Stimulated activated CD8-positive, alpha-beta memory T cell treated with anti-CD3 and anti-CD28 coated beads, Interleukin-7, amount 100 ng/mL, for 1 hour (primary cell): ENCODE measurements around the gene RNF180.
"Not testable (repeated sequence)": the region's sequence is repeated elsewhere in the genome, so short reads cannot be mapped to it uniquely, and the experiment has no call there.

Source experiments
- DNase-seq, 2 donors: peaks; one replicate each; pipeline ENCODE4 v3.0.0-alpha.2; 2020; ENCODE audit warnings: low read depth in 2 of 2

RNF180 gene

DNA sequence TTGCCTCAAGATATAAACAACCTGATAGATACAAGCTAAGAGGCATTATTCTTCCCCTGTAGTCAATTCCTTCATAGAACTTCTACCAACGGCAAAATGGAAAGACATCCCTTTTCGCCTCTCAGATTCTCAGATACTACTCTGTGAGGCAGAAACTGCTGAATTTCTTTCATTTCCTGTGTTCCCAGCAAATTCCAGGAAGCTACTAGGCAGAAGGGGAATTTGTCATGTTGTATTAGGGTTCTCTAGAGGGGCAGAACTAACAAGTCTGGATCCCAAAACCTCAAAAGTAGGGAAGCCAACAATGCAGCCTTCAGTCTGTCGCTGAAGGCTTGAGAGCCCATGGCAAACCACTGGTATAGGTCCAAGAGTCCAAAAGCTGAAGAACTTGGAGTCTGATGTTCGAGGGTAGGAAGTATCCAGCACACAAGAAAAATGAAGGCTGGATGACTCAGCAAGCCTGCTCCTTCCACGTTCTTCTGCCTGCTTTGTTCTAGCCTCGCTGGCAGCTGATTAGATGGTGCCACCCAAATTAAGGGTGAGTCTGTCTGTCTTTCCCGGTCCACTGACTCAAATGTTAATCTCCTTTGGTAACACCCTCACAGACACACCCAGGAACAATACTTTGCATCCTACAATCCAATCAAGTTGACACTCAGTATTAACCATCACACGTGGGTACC is 15.2 kb downstream of the RNF180 start:
- DNase-seq: no peak

DNA sequence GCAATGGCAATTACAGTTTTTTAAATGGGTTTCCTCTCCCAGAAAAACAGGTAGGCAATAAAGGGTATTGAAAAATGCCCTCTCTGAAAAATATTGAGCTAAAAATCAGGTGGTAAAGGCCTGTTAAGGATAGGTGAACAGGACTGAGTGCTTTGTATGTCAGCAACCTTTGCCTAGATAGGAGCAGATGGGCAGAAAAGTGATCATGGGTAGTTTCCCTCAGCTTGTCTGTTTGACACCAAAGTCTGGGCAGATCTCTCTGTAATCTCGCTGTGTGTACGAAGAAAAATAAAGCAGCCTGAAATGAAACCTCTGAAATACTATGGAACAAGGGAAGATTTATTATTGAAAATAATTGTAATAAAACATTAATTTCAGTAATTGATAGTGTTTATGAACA is 15.8 kb downstream of the RNF180 start:
- DNase-seq: no peak

DNA sequence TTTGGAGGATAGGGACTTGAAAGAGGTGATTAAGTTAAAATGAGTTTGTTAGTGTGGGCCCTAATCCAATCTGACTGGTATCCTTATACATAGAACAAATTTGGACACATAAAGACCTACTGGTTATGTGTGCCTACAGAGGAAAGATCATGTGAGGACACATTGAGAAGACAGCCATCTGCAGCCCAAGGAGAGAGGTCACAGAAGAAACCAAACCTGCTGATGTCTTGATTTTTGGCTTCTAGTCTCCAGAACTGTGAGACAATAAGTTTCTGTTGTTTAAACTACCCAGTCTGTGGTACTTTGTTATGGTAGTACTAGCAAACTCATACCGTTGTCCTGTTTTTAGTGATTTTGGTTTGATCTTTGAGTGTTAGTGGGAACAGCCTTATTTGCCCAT is 18.3 kb downstream of the RNF180 start:
- DNase-seq: no peak

DNA sequence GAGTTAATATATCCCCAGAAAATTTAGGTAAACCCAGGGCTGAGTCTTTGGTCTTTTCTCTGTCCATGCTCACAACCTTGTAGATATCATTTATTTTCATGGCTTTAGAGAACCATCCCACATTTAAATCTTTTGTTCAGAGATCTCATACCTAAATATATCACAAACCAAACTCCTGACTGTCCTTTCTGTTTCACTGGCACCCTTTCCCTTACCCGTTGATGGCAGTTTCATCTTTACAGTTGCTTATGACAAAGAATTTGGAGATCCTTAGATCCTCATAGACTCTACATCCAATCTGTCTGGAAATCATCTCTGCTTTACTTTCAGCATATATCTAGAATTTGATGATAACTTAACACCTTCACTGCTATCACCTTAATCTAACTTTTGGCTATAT is 19.2 kb downstream of the RNF180 start:
- no peak for DNase-seq

DNA sequence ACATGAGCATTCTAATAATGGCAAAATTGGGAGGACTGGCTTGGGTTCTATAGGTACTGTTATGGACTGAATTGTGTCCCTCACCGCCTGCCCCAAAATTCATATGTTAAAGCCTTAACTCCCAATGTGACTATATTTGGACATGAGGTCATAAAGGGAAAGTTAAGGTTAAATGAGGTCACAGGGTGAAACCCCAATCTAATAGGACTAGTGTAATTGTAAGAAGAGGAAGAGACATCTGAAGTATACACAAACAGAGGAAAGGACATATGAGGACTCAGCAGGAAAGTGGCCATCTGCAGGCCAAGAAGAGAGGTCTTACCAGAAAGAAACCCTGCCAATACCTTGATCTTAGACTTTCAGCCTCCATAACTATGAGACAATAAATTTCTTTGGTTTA is 23.1 kb downstream of the RNF180 start:
- no peak for DNase-seq

DNA sequence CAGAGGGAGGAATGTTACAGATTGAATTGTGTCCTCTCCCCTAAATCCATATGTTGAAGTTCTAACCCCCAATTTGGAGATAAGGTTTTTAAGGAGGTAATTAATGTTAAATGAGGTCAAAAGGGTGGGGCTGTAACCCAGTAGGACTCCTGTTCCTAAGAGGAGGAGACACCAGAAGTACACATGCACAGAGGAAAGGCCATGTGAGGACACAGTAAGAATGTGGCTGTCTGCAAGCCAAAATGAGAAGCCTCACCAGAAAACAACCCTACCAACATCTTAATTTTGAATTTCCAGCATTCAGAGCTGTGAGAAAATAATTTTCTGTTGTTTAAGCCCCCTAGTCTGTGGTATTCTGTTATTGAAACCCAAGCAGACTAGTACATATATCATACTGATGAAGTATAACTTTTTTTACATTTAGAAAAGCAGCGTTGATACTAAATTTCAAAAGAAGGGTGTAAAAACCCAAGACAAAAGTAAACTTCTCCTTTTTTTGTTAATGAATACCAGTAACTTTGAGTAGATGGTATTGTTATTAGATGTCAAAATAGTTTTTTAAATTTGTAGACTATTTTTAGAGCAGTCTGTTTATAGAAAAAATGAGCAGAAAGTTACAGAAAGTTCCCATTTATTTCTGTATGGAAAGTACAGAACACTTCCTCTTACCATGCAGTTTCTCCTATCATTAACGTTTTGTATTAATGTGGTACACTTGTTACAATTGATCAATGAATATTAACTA is 25.1 kb downstream of the RNF180 start:
- DNase-seq: no peak

DNA sequence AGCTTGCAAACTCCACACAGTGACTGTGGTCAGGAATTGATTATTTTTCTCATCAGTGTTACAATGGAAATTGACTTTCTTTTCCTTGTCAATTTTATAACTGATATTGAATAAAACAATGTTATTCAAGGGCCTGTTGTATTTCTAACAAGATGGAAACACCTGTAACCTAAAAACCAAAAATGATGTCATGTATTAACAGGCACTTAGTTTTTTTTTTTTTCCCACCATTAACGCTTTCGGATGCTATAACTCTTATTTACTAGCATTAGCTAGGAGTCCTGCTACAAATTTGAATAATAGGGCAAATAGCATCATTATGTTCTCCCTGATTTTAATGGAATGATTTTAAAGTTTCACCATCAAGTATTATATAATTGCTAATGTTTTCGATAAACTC is 30.3 kb downstream of the RNF180 start:
- DNase-seq: no peak

DNA sequence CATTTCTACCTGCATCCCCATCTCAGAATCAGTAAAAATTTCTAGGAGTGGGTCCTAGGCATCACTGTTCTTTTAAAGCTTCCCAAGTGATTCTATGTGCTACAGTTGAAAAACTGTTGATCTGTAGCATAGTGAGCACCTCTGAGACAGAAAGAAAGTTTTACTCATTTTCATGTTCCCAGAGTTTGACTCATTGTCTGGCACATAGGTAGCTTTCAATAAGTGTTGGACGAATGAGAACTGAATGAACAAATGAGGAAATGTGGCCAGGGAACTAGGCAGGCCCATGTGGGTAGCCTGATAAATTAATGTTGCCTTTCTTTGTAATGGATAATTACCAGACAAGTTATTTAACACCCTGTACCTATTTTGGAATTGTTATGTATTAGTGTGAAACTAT is 33.8 kb downstream of the RNF180 start:
- DNase-seq: no peak

DNA sequence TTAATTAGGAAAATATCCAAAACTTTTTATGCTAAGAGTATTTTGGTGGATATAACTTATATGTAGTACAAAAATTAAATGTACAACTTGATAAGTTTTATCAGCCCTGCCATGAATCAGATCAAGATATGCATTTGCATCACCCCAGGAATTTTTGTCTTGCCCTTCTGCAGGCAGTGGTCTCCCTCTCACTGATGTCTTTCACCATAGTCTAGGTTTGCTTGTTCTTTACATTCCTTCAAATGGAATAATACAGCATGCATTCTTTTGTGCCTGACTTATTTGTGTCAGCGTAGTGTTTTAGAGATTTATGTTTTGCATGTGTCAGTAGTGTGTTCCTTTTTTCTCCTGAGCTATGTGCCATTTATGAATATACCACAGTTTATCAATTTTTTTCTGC is 36.4 kb downstream of the RNF180 start:
- DNase-seq: no peak

DNA sequence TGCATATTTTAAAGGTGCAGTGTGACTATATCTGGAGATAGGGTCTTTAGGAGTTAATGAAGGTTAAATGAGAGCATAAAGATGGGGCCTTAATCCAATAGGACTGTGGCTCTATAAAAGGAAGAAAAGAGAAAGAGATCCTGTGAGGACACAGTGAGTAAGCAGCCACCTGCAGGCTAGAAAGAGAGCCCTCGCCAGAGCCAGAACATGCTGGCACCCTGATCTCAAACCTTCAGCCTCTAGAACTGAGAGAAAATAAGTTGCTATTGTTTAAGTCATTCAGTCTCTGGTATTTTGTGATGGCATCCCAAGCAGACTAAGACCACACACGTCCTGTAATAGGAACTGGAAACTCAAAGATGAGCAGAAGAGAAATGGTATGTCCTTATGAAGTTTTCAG is 41.0 kb downstream of the RNF180 start:
- DNase-seq: no peak

DNA sequence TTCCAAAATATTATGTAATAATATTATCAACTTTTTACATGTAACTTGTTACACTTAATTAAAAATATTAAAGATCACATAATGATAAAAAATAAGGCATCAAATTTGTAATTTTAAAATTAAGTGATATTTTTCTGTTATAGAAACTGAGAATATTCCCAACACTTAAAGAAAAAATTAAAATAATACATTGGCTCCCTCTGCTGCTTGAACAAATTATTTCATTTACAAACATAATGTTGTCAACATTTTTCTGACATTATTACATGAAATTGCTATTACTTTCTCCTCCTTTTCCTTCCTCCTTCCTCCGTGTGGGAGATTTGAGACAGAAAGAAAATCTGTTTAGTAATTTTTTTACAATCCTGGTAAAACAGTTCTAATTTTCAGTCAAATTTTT is 42.3 kb downstream of the RNF180 start:
- no peak for DNase-seq

DNA sequence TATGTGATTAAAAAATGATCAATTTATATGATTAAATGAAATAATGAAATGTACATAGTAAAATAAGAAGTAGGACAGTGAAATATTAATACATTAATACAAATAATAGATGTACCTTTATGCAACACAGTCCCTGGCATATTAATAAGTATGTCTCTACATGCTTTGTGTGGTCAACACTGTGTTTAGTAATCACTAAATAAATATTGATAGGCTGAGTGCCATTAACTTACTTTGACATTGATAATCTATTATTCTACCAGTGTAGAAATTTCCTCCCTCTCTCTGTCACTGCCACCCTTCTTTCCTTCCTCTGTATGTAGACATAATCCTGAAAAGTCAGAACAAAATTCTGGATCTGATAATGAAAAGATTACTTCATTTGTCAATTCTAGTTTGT is 43.7 kb downstream of the RNF180 start:
- no peak for DNase-seq

DNA sequence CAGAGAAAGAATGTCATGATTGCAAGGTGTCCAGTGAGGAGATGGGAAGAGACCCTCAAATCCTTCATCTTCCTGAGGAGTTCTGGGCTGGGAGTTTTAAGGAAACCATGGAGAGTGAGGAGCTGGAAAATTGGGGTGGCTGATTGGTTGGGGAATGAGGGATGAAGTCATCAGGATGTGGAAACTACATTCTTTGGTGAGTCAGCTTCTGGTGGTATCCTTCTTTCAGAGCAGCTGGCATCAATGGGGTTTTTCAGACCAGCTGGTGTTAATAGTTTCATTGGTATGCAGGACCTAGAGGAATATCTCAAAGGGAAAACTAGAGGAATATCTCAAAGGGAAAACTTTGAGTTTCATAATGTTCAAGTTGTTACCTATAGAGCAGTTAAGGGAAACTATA is 45.2 kb downstream of the RNF180 start:
- no peak for DNase-seq

DNA sequence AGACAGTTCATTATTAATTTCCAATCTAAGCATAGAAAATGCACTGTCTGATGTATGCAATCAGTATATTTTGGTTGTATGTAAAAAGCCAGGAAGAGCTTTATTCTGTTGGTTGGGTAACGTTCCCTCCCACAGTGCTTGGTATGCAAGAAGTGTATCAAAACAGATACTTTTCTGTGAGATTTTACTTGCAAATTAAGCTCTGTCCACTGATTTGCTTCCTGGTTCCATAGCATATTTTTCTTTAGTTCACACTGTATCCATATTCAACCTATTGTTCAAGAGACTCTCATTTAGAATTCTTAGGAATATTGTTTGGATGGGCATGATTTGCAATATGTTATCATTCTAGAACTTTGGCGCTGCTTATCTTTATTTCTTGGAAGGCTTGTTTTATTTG is 47.4 kb downstream of the RNF180 start:
- DNase-seq: no peak

DNA sequence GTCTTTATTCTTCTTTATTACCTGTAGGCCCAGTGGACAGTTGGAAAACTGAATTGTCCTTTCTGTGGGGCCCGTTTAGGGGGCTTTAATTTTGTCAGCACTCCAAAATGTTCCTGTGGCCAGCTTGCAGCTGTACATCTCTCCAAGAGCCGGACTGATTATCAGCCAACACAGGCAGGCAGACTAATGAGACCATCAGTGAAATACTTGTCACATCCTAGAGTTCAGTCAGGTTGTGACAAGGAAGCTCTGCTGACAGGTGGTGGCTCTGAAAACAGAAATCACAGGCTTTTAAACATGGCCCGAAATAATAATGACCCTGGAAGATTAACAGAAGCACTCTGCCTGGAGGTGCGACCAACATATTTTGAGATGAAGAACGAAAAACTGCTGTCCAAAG is 47.9 kb downstream of the RNF180 start:
- DNase-seq: no peak

DNA sequence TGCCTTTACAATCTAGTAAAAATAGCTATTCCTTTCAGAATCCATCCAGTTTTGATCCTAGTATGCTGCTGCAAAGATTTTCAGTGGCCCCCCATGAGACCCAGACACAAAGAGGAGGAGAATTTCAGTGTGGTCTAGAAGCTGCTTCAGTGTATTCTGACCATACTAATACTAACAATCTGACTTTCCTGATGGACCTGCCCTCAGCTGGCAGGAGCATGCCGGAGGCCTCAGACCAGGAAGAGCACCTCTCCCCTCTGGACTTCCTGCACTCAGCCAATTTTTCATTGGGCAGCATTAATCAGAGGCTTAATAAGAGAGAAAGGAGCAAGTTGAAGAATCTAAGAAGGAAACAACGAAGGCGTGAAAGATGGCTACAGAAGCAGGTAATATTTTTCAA is 48.5 kb downstream of the RNF180 start:
- no peak for DNase-seq

DNA sequence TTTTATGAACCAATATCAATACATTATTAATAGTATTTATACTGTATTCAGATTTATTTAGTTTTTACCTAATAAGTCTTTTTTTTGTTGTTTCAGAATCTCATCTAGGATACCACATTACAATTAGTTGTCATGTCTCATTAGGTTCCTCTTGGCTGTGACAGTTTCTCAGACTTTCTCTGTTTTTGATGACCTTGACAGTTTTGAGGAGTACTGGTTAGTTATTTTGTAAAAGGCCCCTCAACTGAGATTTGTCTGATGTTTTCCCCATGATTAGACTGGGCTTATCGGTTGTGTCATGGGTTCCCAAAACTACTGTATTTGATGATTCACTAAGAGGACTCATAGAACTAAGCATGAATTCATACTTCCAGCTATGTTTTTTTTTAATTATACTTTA is 56.3 kb downstream of the RNF180 start:
- no peak for DNase-seq

DNA sequence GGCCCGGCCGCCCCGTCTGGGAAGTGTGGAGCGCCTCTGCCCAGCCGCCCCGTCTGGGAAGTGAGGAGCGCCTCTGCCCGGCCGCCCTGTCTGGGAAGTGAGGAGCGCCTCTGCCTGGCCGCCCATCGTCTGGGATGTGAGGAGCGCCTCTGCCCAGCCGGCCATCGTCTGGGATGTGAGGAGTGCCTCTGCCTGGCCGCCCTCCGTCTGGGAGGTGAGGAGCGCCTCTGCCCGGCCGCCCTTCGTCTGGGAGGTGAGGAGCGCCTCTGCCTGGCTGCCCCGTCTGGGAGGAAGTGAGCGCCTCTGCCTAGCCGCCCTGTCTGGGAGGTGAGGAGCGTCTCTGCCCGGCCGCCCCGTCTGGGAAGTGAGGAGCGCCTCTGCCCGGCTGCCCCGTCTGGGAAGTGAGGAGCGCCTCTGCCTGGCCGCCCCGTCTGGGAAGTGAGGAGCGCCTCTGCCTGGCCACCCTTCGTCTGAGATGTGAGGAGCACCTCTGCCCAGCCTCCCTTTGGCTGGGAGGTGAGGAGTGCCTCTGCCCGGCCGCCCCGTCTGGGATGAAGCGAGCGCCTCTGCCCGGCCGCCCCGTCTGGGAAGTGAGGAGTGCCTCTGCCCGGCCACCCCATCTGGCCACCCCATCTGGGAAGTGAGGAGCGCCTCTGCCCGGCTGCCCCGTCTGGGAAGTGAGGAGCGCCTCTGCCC is 59.8 kb downstream of the RNF180 start:
- not testable (repeated sequence) for DNase-seq

DNA sequence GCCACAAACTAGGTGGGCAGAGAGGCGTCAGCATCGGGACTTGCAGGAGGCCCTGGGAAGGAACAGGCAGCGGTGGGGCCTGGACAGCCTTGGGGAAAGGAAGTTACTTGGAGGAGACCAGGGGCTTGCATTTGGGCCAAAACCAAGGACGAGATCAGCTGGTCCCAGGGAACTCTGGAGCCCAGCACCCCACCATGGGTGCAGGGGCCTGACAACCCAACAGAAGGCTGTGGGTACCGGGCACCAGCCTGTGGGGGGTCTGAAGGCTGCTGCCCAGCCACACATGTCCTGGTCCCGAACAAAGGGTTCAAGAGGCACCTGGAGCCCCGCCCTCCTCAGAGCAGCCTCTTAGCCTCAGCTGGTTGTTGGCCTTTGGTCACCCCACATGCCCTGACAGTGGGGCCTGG is 61.5 kb downstream of the RNF180 start:
- DNase-seq: not testable (repeated sequence)

DNA sequence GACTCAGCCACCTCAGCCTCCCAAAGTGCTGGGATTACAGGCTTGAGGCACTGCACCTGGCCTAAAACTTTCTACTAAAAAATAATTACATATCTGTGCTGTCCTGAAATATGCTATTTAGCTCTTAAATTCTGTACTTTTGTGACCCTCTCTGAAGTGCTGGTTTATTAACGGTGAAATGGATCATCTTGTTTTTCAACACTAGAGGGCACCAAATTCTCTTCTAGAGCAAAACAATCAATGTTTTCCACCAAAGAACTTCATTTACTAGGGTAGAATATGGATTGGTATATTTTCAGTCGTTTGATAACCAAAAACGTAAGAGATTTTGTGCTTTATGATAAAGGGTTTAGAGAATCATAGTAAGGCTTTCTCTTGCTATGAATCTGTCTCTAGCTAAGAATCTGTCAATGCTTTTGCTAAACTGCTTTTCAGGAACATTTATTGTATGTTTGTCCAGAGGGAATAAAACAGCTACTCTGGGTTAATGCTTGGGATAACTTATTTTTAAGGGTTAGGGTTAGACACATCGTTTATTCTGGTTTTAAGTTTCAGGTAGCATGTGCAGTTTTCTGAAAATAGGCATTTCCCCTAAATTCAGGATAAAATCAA is 63.6 kb downstream of the RNF180 start:
- no peak for DNase-seq

DNA sequence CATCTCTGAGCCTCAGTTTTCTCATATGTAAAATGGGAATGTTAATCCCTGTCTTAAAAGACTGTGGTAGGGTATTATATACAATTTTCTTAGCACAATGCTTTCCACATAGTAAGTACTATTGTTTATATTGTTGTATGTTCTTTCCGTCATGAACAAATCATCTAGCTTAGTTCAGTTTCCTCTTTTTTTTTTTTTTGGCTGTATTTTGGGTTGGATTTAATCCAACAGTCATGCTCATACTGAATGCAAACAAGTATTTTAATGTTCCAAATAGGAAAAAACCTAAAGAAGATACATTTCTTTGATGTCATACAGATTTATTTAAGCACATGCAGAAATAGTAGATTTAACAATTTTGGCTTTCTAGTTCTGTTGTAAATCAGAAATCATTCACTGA is 95.1 kb downstream of the RNF180 start:
- no peak for DNase-seq

DNA sequence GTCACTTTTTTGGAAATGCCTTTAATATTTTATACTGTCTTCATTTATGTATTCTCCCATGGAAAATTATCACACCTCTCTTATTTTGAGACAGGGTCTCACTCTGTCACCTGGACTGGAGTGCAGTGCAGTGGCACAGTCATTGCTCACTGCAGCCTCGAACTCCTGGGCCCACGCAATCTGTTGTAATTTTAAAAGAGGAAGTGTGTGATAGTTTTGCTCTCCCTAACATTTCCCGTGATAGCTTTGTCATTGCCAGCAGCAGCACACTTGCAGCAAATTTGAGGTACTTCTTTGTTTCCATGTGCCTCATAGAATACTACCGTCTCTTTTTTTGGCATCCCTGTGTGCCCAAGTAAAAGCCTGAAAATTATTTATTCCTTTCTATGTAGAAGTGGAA is 103.5 kb downstream of the RNF180 start:
- no peak for DNase-seq

DNA sequence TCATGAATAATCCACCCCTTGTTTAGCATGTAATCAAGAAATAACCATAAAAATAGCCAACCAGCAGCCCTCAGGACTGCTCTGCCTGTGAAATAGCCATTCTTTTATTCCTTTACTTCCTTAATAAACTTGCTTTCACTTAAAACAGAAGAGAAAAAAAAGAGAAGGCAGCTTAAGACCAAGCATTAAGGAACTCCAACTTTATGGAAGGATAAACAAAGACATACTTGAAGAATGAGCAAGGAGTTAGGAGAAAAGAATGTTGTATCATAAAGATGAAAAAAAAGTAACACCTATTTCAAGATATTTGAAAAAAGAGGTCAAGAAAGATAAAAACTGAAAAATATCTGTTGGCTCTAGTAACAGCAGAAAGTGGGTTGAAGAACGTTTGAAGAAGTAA is 107.6 kb downstream of the RNF180 start:
- no peak for DNase-seq
